Measurements from ENCODE around the gene CMTM2. TPM values are rescaled to one million over a fixed set of nuclear protein-coding genes. Genes with fewer than 3 reads are reported as not detected.

The CMTM2 gene
- total and polyA plus RNA-seq, 9 of the 15 experiments (the other 6 are each of a cell fraction or from before 2014, with no cell fraction given) = not detected

GRCh38 chr16:66551348-66551759 is 27.9 kb upstream of the CMTM2 start (continued):
- peak; percentile 18 for TF ChIP-seq MEIS2 (IDR thresholded peaks at IDR 0.05; ENCODE audit: partially characterized antibody)
- TF ChIP-seq MAZ (CRISPR knock-in tag; conservative IDR thresholded peaks at IDR 0.05 in 1 of 2, IDR thresholded peaks at IDR 0.05 in 1 of 2) = peak in 1 of 2 experiments; percentile 14; a peak in 1 of 4 replicates
- no peak for TF ChIP-seq TEAD4 (IDR thresholded peaks at IDR 0.05; ENCODE audit: low read length)
- no peak for TF ChIP-seq TEAD4 (CRISPR knock-in tag; IDR thresholded peaks at IDR 0.05; ENCODE audit: borderline replicate concordance)
- peak; percentile 82 for TF ChIP-seq NFE2 (IDR thresholded peaks at IDR 0.05; ENCODE audit: low read depth)
- no peak for TF ChIP-seq ZNF75A (CRISPR knock-in tag; IDR thresholded peaks at IDR 0.05)
- TF ChIP-seq TEAD1 (CRISPR knock-in tag; IDR thresholded peaks at IDR 0.05) = no peak
- TF ChIP-seq E2F6 (IDR thresholded peaks at IDR 0.05; ENCODE audit: borderline replicate concordance in 1 of 2, extremely low read depth in 1 of 2, insufficient read depth in 1 of 2, insufficient read length in 1 of 2, low read depth in 1 of 2, low read length in 1 of 2, poor library complexity in 1 of 2, severe bottlenecking in 1 of 2) = peak in 1 of 2 experiments; percentile 49
- peak; percentile 62; the same call in 1 of the 2 replicates for TF ChIP-seq ZNF764 (CRISPR knock-in tag; IDR thresholded peaks at IDR 0.05; ENCODE audit: low read depth)
- peak; percentile 51 for TF ChIP-seq BRD9 (IDR thresholded peaks at IDR 0.05; ENCODE audit: low read depth, partially characterized antibody)
- 0 out of 2 replicates have a peak, but pooled peaks have one; percentile 33 for TF ChIP-seq ZEB2 (IDR thresholded peaks at IDR 0.05)
- TF ChIP-seq SMARCE1 (IDR thresholded peaks at IDR 0.05) = 0 out of 2 replicates have a peak, but pooled peaks have one; percentile 34
- TF ChIP-seq POLR2H (tag; IDR thresholded peaks at IDR 0.05; ENCODE audit: low read depth) = peak; percentile 4; the same call in 1 of the 2 replicates
- TF ChIP-seq NUFIP1 (IDR thresholded peaks at IDR 0.05; ENCODE audit: partially characterized antibody) = peak; percentile 15
- TF ChIP-seq YY1 (IDR thresholded peaks at IDR 0.05; ENCODE audit: borderline replicate concordance in 1 of 3, control insufficient read depth in 1 of 3, extremely low read depth in 1 of 3, insufficient read depth in 3 of 3, insufficient read length in 1 of 3, insufficient replicate concordance in 2 of 3, low read depth in 1 of 3, low read length in 2 of 3) = peak in 1 of 3 experiments; percentile 74
- TF ChIP-seq L3MBTL2 (IDR thresholded peaks at IDR 0.05) = 0 out of 2 replicates have a peak, but pooled peaks have one; percentile 59
- TF ChIP-seq CXXC5 (CRISPR knock-in tag; IDR thresholded peaks at IDR 0.05) = 0 out of 2 replicates have a peak, but pooled peaks have one; percentile 21
- TF ChIP-seq ZNF778 (CRISPR knock-in tag; IDR thresholded peaks at IDR 0.05) = no peak
- TF ChIP-seq MAFF (IDR thresholded peaks at IDR 0.05; ENCODE audit: low read length) = peak; percentile 91
- TF ChIP-seq TBP (optimal IDR thresholded peaks at IDR 0.05; ENCODE audit: low read depth, low read length) = peak; percentile 61
- 0 out of 2 replicates have a peak, but pooled peaks have one; percentile 28 for TF ChIP-seq EHMT2 (IDR thresholded peaks at IDR 0.05)
- peak; percentile 47 for TF ChIP-seq KDM5B (IDR thresholded peaks at IDR 0.05; ENCODE audit: insufficient replicate concordance, low read depth, low read length)
- no peak for TF ChIP-seq ATF1 (CRISPR knock-in tag; IDR thresholded peaks at IDR 0.05)
- TF ChIP-seq ATF1 (tag; IDR thresholded peaks at IDR 0.05) = peak; percentile 21
- TF ChIP-seq BACH1 (tag; IDR thresholded peaks at IDR 0.05) = no peak; the same call in 1 of the 2 replicates
- peak; percentile 76; the same call in 1 of the 2 replicates for TF ChIP-seq ELF1 (tag; IDR thresholded peaks at IDR 0.05)
- TF ChIP-seq SUPT5H (IDR thresholded peaks at IDR 0.05) = 0 out of 2 replicates have a peak, but pooled peaks have one; percentile 2
- TF ChIP-seq KAT2B (IDR thresholded peaks at IDR 0.05; ENCODE audit: low read depth, low read length) = no peak
- peak; percentile 23; the same call in 1 of the 2 replicates for TF ChIP-seq ARID1B (IDR thresholded peaks at IDR 0.05)

Data from K562 (cell line).